Fibroblast of pulmonary artery (primary cell): Measurements from ENCODE around the gene PRSS21.

Source experiments
- DNase-seq: peaks from one replicate; pipeline ENCODE4 v3.0.0-alpha.2; 2010; ENCODE audit warnings: low read depth
- H3K4me3 ChIP-seq: replicated peaks from 2 replicates; pipeline ENCODE4 v1.5.1; 2011; ENCODE audit warnings: low read depth, mild to moderate bottlenecking, control low read depth, low read length, moderate library complexity
- CTCF ChIP-seq: IDR thresholded peaks from 2 replicates; pipeline ENCODE4 v1.5.1; 2011; ENCODE audit warnings: mild to moderate bottlenecking, control low read depth, low read length, inconsistent platforms; ENCODE audit errors: missing control alignments

Gene PRSS21

GRCh38 chr16:2825906-2826305, 8.9 kb downstream of the PRSS21 start:
- no peak for DNase-seq
- TF ChIP-seq CTCF = no peak
- no peak overlapping the region for H3K4me3 ChIP-seq

- TF ChIP-seq CTCF = no peak
- no peak for DNase-seq
- no peak overlapping the region for H3K4me3 ChIP-seq
Measured at GRCh38 chr16:2826591-2827373, 9.7 kb downstream of the PRSS21 start.

GRCh38 chr16:2827374-2827791, 10.3 kb downstream of the PRSS21 start:
- TF ChIP-seq CTCF = no peak
- DNase-seq = no peak
- H3K4me3 ChIP-seq = no peak overlapping the region

GRCh38 chr16:2827831-2828520, 10.9 kb downstream of the PRSS21 start:
- TF ChIP-seq CTCF = no peak
- no peak overlapping the region for H3K4me3 ChIP-seq

GRCh38 chr16:2828521-2828840, 11.4 kb downstream of the PRSS21 start:
- no peak overlapping the region for H3K4me3 ChIP-seq
- no peak for DNase-seq
- no peak for TF ChIP-seq CTCF

More at GRCh38 chr16:2827831-2828520, 10.9 kb downstream of the PRSS21 start:
- no peak for DNase-seq

- TF ChIP-seq CTCF = no peak
- H3K4me3 ChIP-seq = no peak overlapping the region
- DNase-seq = no peak
Measured at GRCh38 chr16:2828876-2829430, 11.9 kb downstream of the PRSS21 start.
